Measurements from ENCODE around the gene LSS. TPM values are rescaled to one million over a fixed set of nuclear protein-coding genes. Genes with fewer than 3 reads are reported as not detected.
"Not testable (repeated sequence)": the region's sequence is repeated elsewhere in the genome, so short reads cannot be mapped to it uniquely, and the experiment has no call there.

LSS gene
- total RNA-seq, 1 donor from 2014 or later: 30.5 TPM

GRCh38 chr21:46141767-46142581 is 86.6 kb downstream of the LSS start:
- Mint-ChIP-seq H3K9me3 (no peaks in the 10 kb centered on the region), H3K36me3 (ENCODE audit: low read depth) (no peaks in the 10 kb centered on the region), H3K27me3 (ENCODE audit: low read depth) (no peaks in the 10 kb centered on the region), H3K27ac (no peak overlapping the region), H3K4me3 (ENCODE audit: low read depth) (no peak overlapping the region), H3K4me1 (ENCODE audit: low read depth) (peaks cover 10% of the 10 kb centered on the region)
- DNase-seq (ENCODE audit: low spot score): no peak
- intact Hi-C loops (cut with micrococcal nuclease): loop anchor here (2.0 to 5.0 kb wide), 3 partner anchors 43 to 170 kb away; partner anchors contain the start of genes LSS and SPATC1L

- not testable (repeated sequence) for H3K36me3 Mint-ChIP-seq (ENCODE audit: low read depth); H3K27me3 Mint-ChIP-seq (ENCODE audit: low read depth); H3K4me3 Mint-ChIP-seq (ENCODE audit: low read depth)
These were observed 88.1 kb downstream of the LSS start for GRCh38 chr21:46140352-46141003.

GRCh38 chr21:46139686-46140085 is 88.9 kb downstream of the LSS start:
- no peaks in the 10 kb centered on the region for H3K36me3 Mint-ChIP-seq (ENCODE audit: low read depth)
- H3K9me3 Mint-ChIP-seq: no peaks in the 10 kb centered on the region
- H3K4me3 Mint-ChIP-seq (ENCODE audit: low read depth): no peak overlapping the region
- peaks cover 8% of the 10 kb centered on the region for H3K4me1 Mint-ChIP-seq (ENCODE audit: low read depth)
- H3K27ac Mint-ChIP-seq: no peak overlapping the region
- no peaks in the 10 kb centered on the region for H3K27me3 Mint-ChIP-seq (ENCODE audit: low read depth)
- intact Hi-C loops (cut with micrococcal nuclease): loop anchor here (5.0 kb wide), 1 partner anchor 167 kb away; no protein-coding TSS in a partner anchor
- no peak for DNase-seq (ENCODE audit: low spot score)

More at GRCh38 chr21:46140352-46141003, 88.1 kb downstream of the LSS start:
- intact Hi-C loops (cut with micrococcal nuclease): loop anchor here (5.0 kb wide), 1 partner anchor 168 kb away; no protein-coding TSS in a partner anchor
- H3K9me3 Mint-ChIP-seq; H3K27ac Mint-ChIP-seq; DNase-seq (ENCODE audit: low spot score): not testable (repeated sequence)
- peaks cover 10% of the 10 kb centered on the region for H3K4me1 Mint-ChIP-seq (ENCODE audit: low read depth)

- DNase-seq (ENCODE audit: low spot score): no peak
- H3K27me3 Mint-ChIP-seq (ENCODE audit: low read depth): no peaks in the 10 kb centered on the region
- intact Hi-C loops (cut with micrococcal nuclease): no loop called here
- H3K36me3 Mint-ChIP-seq (ENCODE audit: low read depth): no peaks in the 10 kb centered on the region
- H3K9me3 Mint-ChIP-seq: no peaks in the 10 kb centered on the region
- no peak overlapping the region for H3K4me3 Mint-ChIP-seq (ENCODE audit: low read depth)
- H3K4me1 Mint-ChIP-seq (ENCODE audit: low read depth): peaks cover 1% of the 10 kb centered on the region
- no peak overlapping the region for H3K27ac Mint-ChIP-seq
These were observed 90.1 kb downstream of the LSS start for GRCh38 chr21:46138383-46138970.

Other genes starting within 250 kb of the LSS start
- gene COL6A1, start 247.0 kb downstream of the LSS start, total RNA-seq: 0.23 and 0.37 TPM in 2 replicates
- gene COL6A2, start 130.7 kb downstream of the LSS start, total RNA-seq: 2.2 TPM in 2 replicates
- gene FTCD, start 73.2 kb downstream of the LSS start, total RNA-seq: 0.14 and 0.23 TPM in 2 replicates
- 13.9 and 14.7 TPM in 2 replicates for gene SPATC1L, start 44.3 kb downstream of the LSS start, total RNA-seq
- gene MCM3AP, start 56.8 kb upstream of the LSS start, total RNA-seq: 123 and 138 TPM in 2 replicates
- 14.4 and 15.3 TPM in 2 replicates for gene YBEY, start 57.6 kb upstream of the LSS start, total RNA-seq
- gene C21orf58, start 95.1 kb upstream of the LSS start, total RNA-seq: 32.2 and 32.8 TPM in 2 replicates
- gene PCNT, start 95.4 kb upstream of the LSS start, total RNA-seq: 55.8 and 58.8 TPM in 2 replicates
- gene DIP2A, start 230.1 kb upstream of the LSS start, total RNA-seq: 36.1 and 37.5 TPM in 2 replicates

Data from activated T-helper 2 cell treated with anti-CD3 and anti-CD28 coated beads, Interferon-gamma antibody, Interleukin-2, Interleukin-4, amounts not matched to agents 10 μg/mL and 5 μg/mL and 100 μg/mL, durations not matched to agents 14 hours and 24 hours and 36 hours (primary cell).